Midbrain (tissue), 1 donor: ENCODE measurements around the gene GMEB2.
"Not testable (repeated sequence)": the region's sequence is repeated elsewhere in the genome, so short reads cannot be mapped to it uniquely, and the experiment has no call there.

Experiments used
- DNase-seq: peaks from one replicate; lab custom pipeline; 2025; lab: John Stamatoyannopoulos, UW

GMEB2 gene

GRCh38 chr20:63560333-63560805, 66.5 kb downstream of the GMEB2 start:
- DNase-seq = no peak

DNA sequence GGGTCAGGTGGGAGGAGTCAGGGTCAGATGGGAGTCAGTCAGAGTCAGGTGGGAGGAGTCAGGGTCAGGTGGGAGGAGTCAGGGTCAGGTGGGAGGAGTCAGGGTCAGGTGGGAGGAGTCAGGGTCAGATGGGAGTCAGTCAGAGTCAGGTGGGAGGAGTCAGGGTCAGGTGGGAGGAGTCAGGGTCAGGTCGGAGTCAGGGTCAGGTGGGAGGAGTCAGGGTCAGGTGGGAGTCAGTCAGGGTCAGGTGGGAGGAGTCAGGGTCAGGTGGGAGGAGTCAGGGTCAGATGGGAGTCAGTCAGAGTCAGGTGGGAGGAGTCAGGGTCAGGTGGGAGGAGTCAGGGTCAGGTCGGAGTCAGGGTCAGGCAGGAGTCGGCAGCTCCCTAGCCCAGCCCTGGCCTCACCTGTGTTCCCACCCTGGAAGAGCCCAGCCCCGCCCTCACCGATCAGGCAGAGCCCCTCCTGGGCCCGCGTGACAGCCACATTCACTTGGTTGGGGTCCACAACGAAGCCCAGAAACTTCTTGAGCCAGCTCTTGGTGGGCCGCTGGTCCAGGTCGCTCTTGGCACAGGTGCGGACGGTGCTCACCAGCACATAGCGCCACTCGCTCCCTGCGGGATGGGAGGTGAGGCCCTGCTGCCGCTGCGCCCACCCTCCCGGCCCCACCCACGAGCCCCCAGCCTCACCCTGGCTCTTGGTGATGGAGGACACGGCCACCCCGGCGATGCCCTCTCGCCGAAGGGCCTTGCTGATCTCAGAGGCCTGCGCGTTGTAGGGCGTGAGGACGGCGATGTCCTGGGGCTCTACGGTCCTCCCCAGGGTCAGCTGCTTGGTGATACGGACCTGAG, 67.2 kb downstream of the GMEB2 start:
- not testable (repeated sequence) for DNase-seq

GRCh38 chr20:63558804-63559484, 68.0 kb downstream of the GMEB2 start:
- no peak for DNase-seq

GRCh38 chr20:63557481-63557891, 69.4 kb downstream of the GMEB2 start:
- no peak for DNase-seq

GRCh38 chr20:63556873-63557478, 69.9 kb downstream of the GMEB2 start:
- no peak for DNase-seq

- no peak for DNase-seq
Observed at GRCh38 chr20:63555661-63556381, 71.1 kb downstream of the GMEB2 start.

GRCh38 chr20:63554361-63555278, 72.3 kb downstream of the GMEB2 start:
- DNase-seq = no peak

DNA sequence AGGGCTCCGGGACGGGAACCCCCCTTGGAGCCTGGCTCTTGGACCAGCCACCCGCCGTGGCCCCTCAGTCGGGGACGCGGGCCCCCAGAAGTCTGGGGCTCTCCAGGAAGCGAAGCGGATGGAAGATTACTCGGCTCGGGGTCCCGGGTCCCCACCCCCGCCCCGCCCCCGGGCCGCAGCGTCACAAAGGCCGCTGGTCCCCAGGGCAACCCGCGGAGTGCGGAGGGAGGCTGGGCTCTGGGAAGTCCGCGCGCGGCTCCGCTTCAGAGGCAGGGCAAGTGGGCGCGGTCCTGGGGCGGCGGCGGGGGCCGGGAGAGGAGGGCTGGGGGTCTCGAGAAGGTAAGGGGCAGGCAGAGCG, 73.0 kb downstream of the GMEB2 start, which contains the start of gene FNDC11:
Gene FNDC11, plus strand, starts transcription at position 227 of the 358 bp plus-strand sequence. CDS start 1,505 bp downstream, outside the sequence.
- no peak for DNase-seq

GRCh38 chr20:63553251-63553932, 73.5 kb downstream of the GMEB2 start:
- DNase-seq = no peak

GRCh38 chr20:63552481-63553249, 74.2 kb downstream of the GMEB2 start:
- DNase-seq = no peak

GRCh38 chr20:63551068-63551467, 75.8 kb downstream of the GMEB2 start:
- DNase-seq = no peak

DNA sequence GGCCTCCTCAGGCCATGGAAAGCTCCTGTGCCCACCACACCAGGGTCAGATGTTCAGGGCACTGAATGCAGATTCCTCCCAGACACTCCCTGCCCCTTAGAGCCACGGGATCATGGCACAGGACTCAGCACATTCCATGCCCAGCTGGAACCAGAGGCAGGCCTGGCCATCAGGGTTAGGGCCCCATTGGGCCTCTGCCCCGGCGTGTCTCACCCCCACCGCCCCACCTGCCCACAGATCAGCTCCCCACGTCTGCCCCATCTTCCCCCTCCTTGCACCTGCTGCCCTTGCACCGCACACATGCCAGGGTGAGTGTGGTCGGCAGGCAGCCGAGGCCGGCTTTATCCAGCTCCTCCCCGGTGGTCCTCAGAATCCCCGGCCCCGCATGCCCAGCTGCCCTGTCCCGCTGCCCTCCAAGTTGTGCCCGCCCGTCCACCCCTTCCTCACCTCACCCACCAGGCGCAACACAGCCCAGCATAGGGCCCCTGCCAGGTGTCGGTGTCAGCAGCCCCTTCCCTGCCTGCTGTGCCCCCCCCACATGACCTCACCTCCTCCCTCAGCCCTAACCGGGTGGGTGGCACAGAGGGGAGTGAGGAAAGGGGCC, 77.1 kb downstream of the GMEB2 start:
- no peak for DNase-seq

DNA sequence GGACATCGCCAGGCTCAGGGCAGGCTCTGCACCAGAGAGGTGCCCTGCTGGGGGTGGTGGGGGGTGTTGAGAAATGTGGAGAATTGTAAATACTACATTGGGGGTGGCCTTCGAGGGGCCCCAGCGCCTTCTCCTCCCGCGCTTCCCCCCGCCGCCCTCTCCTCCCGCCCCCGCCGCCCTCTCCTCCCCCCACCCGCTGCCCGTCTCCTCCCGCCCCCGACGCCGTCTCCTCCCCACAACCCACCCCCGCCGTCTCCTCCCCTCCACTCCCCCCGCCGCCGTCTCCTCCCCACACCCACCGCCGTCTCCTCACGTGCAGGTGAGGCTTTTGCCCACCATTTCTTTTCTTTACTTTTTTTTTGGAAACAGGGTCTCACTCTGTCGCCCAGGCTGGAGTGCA, 77.9 kb downstream of the GMEB2 start:
- no peak for DNase-seq

DNA sequence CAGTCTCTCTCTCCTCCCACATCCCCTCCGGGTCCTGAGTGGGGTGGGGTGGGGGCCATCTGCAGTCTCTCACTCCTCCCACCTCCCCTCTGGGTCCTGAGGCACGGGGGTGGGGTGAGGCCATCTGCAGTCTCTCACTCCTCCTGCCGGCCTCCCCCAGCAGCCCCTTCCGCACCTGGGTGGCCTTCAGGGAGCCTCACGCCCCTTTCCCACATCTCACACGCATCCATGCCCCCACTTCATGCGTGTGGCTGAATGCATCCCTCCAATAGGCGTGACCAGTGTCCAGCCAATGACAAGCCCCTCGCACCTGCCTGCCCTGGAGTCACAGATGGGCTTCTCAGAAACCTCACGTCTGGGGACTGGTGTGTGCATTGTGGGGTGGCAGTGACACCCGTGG, 78.4 kb downstream of the GMEB2 start:
- DNase-seq = no peak

DNA sequence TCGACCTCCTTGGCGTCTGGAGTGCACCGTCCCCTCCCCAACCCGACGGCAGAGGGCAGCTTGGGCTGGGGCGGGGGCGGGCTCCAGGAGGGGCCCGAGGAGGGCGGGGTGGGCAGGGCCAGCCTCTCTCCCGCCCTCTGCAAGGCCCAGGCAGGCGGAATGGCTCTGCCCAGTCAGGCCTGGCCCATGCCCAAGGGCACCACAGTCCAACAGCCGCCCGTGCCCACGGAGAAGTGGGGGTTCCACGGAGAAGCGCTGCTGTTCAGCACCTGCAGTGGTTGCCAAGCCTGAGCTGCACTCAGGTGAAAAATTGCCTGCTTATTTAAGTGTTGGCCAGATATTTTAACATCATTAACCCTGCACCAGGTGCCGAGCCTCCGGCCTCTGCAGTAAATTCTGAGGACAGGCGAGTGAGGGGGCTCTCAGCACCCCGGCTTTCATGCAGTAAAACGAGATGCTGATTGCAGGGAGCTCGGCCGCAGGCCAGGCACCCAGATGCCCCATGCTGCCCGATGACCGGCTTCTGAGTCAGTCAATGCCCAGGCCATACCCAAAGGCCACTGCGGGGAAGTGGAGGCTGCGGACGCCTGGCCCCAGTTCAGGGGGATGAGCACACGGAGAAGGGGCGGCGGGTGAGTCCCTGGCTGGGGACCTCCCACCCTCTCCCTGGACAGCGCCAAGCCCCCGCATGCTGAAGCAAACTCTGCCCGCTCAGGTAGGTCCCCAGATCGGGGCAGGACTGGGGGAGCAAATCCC, 79.0 kb downstream of the GMEB2 start, which contains the start of gene SRMS:
Gene SRMS, minus strand, starts transcription at position 25 of the 756 bp plus-strand sequence. CDS start 286 bp downstream, outside the sequence.
- no peak for DNase-seq

DNA sequence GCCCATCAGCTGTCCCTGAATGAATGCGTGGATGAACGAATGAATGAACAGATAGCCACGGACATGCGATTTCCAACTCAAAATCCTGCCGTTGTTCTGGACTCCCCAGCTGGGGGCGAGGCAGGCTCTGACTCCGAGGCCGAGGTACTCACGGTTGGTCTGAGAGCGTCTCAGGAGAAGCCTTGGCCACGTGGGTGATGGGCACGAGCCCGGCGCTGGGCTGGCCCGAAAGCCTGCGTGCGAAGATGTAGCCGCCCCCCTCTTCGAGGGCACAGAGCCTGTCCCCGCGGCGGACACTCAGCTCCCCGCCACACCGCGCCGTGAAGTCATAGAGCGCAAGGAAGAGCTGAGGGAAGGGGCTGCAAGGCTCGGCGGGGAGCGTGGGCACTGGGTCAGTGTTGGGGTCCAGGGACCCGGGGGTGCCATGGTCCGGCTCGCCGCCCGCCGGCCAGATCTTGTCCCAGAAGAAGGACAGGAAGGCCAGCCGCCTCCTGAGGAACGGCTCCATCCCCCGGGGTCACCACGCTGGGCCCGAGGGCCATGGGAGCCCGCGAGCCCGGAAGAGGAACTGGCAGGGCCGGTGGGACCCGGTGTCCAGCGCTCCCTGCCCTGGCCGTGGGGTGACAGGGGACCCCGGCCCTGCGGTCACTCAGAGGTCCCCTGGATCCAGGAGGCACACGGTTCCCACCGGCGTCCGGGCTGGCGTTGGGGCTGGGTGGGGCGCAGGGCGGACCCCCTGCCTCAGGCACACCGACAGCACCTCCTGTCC, 79.8 kb downstream of the GMEB2 start:
- no peak for DNase-seq

- DNase-seq = no peak
Observed at GRCh38 chr20:63546256-63546955, 80.5 kb downstream of the GMEB2 start.
